Measurements from ENCODE around the gene LMAN2L.

LMAN2L gene

DNA sequence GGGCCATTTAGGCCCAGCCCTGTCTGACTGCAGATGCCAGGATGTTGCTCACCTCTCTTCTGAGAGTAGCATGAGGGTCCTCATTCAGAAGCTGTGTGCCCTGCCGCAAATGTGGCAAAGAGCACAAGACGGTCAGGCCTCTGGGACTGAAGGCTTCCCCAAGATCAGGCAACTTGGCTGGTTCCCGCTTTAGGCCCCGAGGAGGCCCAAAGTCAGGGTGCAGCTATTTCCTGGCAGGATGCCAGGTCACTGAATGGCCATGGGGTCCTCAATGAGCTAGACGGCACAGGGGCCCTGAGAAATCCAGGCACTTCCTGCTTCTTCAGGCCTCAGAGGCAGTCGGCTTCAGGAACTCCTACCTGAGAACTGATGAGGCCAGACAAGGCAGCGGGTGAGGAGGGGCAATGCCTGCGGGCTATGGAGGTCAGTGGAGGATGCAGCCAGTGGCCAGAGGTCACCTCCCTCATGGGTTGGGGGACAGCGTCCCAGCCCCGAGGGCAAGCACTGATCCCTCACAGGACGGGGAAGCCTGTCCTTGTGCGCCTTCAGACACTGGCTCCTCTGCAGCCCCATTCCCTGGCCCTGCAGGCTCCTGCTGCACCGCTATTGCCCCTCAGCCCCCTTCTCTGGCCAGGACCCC is 44.9 kb downstream of the LMAN2L start:
- DNase-seq (ENCODE audit: low read depth, low spot score) = no peak
- in situ Hi-C loops (cut with HindIII; ENCODE audit: low sequenced_read_pairs) = loop anchor here (25.0 kb wide), 1 partner anchor 117 kb away; the partner anchor contains the start of gene CNNM3

DNA sequence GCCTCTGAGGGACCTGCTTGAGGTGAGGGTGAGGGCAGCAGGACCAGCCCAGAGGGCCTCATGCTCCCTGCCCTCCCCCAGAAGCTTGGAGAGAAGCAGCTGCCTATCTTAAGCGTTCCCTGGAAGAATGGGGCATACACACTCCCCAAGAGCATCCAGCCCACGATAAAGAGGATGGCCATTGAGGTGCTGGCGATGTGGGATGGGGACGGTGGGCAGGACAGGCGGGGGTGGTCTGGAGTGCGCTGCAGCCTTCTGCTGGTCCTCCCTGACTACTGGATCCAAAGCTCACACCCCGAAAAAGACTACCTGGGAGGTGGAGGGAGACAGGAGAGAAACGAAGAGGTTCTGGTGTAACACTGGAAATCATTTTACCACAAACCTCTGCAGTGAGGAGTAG is 45.6 kb downstream of the LMAN2L start:
- no peak overlapping the region for H3K4me3 ChIP-seq (ENCODE audit: low read depth, low read length)
- DNase-seq (ENCODE audit: low read depth, low spot score) = no peak
- in situ Hi-C loops (cut with HindIII; ENCODE audit: low sequenced_read_pairs) = loop anchor here (25.0 kb wide), 1 partner anchor 118 kb away; the partner anchor contains the start of gene CNNM3
- TF ChIP-seq, protein P1, sequence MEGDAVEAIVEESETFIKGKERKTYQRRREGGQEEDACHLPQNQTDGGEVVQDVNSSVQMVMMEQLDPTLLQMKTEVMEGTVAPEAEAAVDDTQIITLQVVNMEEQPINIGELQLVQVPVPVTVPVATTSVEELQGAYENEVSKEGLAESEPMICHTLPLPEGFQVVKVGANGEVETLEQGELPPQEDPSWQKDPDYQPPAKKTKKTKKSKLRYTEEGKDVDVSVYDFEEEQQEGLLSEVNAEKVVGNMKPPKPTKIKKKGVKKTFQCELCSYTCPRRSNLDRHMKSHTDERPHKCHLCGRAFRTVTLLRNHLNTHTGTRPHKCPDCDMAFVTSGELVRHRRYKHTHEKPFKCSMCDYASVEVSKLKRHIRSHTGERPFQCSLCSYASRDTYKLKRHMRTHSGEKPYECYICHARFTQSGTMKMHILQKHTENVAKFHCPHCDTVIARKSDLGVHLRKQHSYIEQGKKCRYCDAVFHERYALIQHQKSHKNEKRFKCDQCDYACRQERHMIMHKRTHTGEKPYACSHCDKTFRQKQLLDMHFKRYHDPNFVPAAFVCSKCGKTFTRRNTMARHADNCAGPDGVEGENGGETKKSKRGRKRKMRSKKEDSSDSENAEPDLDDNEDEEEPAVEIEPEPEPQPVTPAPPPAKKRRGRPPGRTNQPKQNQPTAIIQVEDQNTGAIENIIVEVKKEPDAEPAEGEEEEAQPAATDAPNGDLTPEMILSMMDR (IDR thresholded peaks at IDR 0.05; ENCODE audit: low read depth, low read length) = no peak

More for the DNA sequence above, 44.9 kb downstream of the LMAN2L start:
- H3K4me3 ChIP-seq (ENCODE audit: low read depth, low read length) = no peak overlapping the region
- TF ChIP-seq, protein P1 (IDR thresholded peaks at IDR 0.05; ENCODE audit: low read depth, low read length) = no peak

DNA sequence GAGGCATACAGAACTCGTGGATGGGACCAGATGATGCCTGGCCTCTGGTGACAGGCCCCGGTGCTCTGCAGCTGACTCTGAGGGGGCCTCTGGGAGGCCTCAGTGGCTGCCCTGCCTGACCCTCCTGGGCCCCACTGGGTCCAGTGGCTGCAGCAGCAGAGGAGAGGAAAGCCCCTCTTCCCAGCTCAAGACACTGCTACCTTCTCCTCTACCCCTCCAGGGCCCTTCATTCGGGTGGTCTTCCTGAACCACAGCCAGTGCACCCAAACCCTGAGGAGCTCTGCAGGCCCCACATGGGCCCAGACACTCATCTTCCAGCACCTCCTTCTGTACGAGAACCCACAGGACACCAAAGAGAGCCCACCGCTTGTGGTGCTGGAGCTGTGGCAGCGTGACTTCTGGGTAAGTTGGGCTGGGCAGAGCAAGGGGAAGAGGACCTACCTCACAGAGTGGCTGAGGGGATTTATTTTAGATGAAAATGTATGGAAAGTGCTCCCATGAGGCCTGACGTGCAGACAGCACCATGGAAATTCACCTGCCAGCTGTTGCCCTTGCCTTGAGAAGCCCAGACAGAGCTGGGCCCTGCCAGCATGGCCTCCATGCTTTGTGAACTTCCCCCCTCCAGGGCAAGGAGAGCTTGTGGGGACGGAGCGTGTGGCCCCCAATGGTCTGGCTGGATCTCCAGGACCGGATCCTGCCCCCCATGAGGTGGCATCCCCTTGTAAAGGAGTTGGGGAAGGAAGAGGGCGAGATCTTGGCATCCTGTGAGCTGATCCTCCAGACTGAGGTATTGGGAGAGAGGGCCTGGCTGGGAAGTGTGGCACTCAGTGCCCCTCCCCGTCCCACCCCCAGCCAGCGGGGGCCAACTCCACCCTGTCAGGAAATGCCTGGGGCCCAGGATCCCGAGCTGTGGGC is 46.3 kb downstream of the LMAN2L start:
- in situ Hi-C loops (cut with HindIII; ENCODE audit: low sequenced_read_pairs) = loop anchor here (25.0 kb wide), 1 partner anchor 119 kb away; the partner anchor contains the start of gene CNNM3
- TF ChIP-seq, protein P1 (IDR thresholded peaks at IDR 0.05; ENCODE audit: low read depth, low read length) = no peak
- no peak overlapping the region for H3K4me3 ChIP-seq (ENCODE audit: low read depth, low read length)
- DNase-seq (ENCODE audit: low read depth, low spot score) = no peak

DNA sequence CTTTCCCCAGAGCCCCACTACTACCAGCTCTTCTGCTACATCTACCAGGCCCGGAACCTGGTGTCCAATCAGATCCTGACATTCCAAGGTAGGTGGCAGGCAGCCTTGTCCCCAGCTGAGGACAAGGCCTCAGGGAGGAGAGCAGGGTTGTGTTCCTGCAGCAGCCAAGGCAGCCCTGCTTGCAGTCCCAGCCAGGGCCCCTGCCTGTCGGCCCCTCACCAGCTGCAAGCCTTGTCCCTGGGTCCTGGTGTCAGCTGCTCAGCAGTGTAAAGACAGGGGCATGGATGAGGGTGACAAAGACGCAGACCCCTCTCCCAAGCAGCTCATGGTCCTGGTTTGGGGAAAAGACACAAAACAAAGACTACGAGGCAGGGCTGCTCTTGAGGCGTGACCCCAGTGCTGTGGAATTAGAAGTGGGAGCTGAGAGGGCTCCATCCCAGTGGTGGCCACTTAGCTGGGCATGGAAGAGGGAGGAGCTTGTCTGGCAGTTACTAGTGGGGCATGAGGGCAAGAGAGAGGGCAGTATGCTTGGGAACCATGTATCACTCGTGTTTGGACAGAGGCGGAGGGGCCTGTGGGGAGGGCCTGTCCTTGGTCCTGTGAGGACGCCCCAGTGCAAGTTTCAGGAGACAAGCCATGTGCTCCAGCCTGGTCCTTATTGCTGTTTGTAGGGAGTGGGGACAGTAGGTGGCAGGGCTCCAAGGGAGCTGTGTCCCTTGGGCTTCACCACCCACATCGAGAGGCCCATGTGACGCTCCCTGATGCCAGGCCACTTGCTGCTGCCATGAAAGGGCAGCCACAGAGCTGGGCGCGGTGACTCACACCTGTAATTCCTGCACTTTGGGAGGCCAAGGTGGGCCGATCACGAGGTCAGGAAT is 47.5 kb downstream of the LMAN2L start:
- DNase-seq (ENCODE audit: low read depth, low spot score) = no peak
- in situ Hi-C loops (cut with HindIII; ENCODE audit: low sequenced_read_pairs) = loop anchor here (25.0 kb wide), 1 partner anchor 120 kb away; the partner anchor contains the start of gene CNNM3
- H3K4me3 ChIP-seq (ENCODE audit: low read depth, low read length) = no peak overlapping the region
- TF ChIP-seq, protein P1 (IDR thresholded peaks at IDR 0.05; ENCODE audit: low read depth, low read length) = no peak

DNA sequence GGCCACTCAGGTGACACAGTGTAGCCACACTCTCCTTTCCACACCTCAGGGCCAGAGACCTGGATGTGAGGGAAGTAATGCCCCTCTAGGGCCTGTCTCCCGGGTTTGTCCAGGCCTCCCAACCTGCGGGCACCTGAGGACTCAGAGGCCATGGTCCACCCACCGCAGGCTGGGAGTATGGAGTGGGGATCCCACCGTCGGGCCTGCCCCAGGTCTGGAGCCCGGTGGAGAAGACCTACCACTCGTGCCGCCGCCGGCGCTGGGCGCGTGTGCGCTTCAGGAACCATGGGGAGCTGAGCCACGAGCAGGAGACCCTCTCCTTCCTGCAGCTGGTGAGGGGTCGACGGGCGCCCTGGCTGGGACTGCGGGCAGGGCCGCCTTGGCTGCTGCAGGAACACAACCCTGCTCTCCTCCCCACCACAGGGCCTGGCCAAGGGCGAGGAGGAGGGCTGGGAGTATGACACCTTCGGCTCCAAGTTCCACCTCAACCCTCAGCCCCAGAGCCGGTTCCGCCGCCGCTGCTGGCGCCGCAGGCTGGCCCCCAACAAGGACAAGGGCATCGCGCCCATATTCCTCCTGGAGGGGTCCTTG is 48.7 kb downstream of the LMAN2L start:
- in situ Hi-C loops (cut with HindIII; ENCODE audit: low sequenced_read_pairs) = loop anchor here (25.0 kb wide), 1 partner anchor 121 kb away; the partner anchor contains the start of gene CNNM3
- TF ChIP-seq, protein P1 (IDR thresholded peaks at IDR 0.05; ENCODE audit: low read depth, low read length) = no peak
- H3K4me3 ChIP-seq (ENCODE audit: low read depth, low read length) = no peak overlapping the region
- no peak for DNase-seq (ENCODE audit: low read depth, low spot score)

Measured in astrocyte of the spinal cord (primary cell).